NCI-H526 treated with DMSO at 0.1 percent for 48 hours (cell line): ENCODE measurements around the gene AWAT1.
"Not testable (repeated sequence)": the region's sequence is repeated elsewhere in the genome, so short reads cannot be mapped to it uniquely, and the experiment has no call there.

ENCODE experiments used
- DNase-seq: peaks from one replicate; lab custom pipeline; 2025; lab: John Stamatoyannopoulos, UW

Gene AWAT1

DNA sequence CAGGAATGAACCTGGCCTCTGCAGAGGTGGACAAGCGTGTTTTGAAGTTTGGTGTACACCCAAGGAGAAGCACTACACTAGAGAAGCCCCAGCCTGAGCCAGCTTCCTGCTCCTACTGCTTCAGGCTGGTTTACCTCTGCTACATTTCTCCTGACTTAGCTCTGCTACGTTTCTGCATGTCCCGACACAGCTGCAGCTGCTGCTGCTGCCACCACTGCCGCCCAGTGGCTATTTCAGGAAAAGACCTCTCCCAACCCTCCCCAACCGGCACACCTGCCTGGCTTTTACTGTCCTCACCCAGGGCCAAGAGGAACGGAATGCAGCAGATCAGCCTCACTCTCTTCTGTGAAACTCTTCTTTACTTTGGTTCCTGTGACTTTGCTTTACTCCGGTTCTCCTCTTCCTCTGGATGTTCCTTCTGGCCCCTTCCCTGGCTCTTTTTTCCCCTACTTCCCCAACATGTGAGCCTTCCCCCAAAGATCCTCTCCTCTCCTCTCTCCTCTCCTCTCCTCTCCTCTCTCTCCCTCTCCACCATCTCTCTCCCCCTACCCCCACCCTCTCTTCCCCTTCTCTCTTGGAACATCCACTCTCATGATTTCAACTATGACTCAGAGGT is 28.6 kb downstream of the AWAT1 start:
- DNase-seq, result peak; percentile 8

DNA sequence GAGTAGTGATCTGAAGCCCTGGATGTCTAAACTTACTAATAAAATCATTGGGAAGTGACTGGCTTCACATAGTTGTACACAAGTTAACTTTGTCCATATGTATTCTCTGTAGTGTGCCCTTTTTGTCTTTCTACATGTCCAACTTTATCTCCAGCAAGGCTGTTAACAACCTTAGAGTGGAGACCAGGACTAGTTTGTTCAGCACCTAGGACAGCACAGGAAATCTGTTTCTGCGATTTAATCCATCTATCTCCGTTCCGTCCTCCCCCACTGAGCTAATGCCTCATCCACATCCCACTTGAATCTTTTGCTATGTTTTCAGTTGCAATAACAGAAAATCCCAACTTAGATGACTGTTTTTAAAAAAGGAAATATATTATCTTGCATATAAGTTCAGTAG is 30.3 kb downstream of the AWAT1 start:
- DNase-seq, result no peak

DNA sequence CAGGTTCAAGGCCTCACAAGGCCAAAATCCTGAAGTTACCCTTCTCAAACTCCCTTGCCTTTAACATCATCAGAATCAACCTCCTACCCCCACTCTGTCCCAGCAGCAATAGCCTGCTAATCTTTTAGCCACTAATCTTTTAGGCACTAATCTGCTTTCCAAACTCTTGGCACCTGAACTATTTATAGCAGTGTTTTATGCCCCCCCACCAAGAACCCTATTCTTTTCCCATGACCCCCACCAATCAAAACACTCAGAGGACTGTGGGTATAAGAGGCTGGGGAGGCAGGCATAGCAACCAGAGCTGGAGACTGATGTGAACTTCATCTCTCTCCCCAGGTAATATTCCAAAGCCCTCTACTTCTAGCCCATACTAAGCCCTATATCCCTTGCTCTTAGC is 33.6 kb downstream of the AWAT1 start, which contains the start of gene ARR3:
ARR3 (plus strand) TSS at position 301 of the 400 bp plus-strand sequence. CDS start 1,052 bp downstream, outside the sequence.
- DNase-seq, result no peak

DNA sequence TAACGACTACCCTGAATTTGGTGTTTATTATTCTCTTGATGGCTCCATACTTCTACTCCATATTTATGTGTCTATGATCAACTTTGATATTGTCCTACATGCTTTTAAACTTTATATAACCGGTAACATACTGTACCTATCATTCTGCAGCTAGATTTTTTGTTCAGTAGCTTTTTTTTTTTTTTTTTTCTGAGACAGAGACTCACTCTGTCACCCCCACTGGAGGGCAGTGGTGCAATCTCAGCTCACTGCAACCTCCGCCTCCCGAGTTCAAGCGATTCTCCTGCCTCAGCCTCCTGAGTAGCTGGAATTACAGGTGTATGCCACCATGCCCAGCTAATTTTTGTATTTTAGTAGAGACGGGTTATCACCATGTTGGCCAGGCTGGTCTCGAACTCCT is 39.6 kb downstream of the AWAT1 start:
- DNase-seq, result not testable (repeated sequence)

DNA sequence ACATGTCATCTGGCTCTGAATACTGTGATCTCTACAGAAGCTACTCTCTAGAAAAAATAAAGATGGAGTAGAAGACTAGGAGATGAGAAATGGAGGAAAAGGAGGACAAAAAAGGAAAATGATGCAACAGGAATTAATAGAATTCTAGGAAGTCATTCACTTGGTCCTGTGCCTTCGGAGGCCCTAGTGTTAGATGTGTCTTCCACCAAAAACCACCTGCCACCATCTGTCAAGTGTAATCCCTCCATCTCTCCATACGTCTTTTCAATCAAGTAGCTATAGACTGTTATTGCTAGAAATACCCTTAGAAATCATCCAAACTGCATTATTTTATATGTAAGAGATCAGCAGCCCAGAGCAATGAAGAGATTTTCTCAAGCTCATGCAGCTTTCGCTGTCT is 44.6 kb downstream of the AWAT1 start:
- DNase-seq, result no peak

DNA sequence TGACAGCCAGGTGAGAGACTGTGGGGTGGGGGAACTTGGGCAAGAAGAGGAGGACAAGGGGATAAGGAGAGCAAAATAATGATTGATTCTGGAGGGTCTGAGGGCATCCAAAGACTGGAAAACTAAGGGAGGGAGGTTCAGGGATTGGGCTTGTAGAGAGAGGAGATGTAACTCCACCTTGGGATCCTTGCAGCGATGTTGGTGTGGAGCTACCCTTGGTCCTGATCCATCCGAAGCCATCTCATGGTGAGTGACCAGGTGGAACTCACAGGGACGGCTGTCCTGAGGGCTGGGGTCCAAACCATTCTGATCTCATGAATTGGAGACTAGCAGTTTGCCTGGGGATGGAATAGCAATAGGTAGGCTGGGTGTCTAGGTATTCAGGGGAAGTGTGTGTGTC is 46.1 kb downstream of the AWAT1 start:
- no peak for DNase-seq

DNA sequence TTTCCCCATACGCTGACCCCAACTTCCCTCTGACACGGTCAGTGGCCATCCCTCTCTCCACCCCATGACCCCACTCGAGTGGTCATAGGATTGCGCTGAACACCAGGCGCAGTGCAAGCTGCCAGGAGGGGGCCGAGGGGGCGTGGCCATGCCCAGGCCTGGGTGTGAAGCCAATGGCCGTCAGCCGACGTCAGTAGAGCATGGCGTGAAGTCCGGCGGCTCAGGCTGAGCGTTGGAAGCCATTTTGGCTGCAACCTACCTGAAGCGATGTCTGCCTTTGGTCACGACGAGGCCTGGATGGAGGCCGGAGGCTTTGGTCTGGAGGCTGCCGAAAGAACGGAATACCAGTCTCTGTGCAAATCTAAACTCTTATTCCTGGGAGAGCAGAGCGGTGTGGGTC is 47.5 kb downstream of the AWAT1 start, which contains the start of gene RAB41:
RAB41 (plus strand) TSS at position 222 of the 400 bp plus-strand sequence; CDS start at position 268, 46 bp downstream.
- DNase-seq, result no peak

DNA sequence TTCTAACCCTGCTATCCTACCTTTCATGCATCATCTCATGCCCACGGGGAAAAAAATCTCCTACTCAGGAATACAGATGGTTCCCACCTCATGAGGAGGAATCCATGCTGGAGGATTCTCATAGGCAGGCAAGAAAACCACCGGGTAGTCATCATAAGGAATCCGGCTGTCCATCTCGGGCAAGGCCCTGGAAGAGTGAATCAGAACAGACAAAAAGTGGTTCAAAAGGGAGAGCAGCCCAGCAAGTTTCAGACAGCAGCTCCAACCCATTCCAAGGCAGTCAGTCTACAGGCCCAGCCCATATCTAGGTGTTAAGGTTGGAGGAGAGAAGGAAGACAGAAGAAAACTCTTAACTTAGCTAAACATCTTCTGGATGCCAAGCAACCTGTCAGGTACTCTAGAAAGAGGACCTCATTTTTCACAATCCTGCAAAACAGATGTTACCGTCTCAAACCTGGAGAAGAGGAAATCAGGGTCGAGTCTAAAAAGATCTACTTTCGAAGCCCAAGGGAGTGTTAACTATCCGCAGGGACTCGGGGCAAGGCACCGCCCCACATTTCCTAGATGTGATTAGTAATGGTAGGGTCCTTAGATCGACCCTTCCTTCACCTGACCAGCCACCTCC is 54.8 kb downstream of the AWAT1 start:
- no peak for DNase-seq
